Activated T-cell treated with anti-CD3 and anti-CD28 coated beads, Interleukin-2, amount 50 U/mL, for 4 hours (primary cell): ENCODE results near the gene MAB21L4. TPM values are rescaled to one million over a fixed set of nuclear protein-coding genes. Genes with fewer than 3 reads are reported as not detected.

Experiments
- ATAC-seq, 2 donors: fragments of 200-7000 bp; cut with Tn5 transposase; one replicate each; pipeline ENCODE4 v1.10.0; 2021
- DNase-seq: peaks from one replicate; pipeline ENCODE4 v3.0.0-alpha.2; 2020
- H3K27me3 Mint-ChIP-seq: one replicate; pipeline ENCODE4 v1.8.0; 2021; ENCODE audit warnings: low read depth, mixed read lengths
- H3K36me3 Mint-ChIP-seq: one replicate; pipeline ENCODE4 v1.8.0; 2022; ENCODE audit warnings: mixed read lengths; ENCODE audit not compliant: insufficient read depth
- H3K4me1 Mint-ChIP-seq: one replicate; pipeline ENCODE4 v1.8.0; 2021; ENCODE audit warnings: low read depth, mixed read lengths
- H3K4me3 Mint-ChIP-seq: one replicate; pipeline ENCODE4 v1.8.0; 2021; ENCODE audit warnings: mild to moderate bottlenecking, moderate library complexity, mixed read lengths
- H3K9me3 Mint-ChIP-seq: one replicate; pipeline ENCODE4 v1.8.0; 2021; ENCODE audit warnings: mixed read lengths
- total RNA-seq, 3 donors: library from RNA; stranded (reverse); gene quantifications; one replicate each; pipeline ENCODE4 v1.2.1, GENCODE V29; 2021

Gene MAB21L4
- total RNA-seq, 3 donors from 2014 or later = not detected

GRCh38 chr2:240840435-240841060 is 55.4 kb downstream of the MAB21L4 start:
- Mint-ChIP-seq H3K4me3 (no peak overlapping the region), H3K9me3 (no peaks in the 10 kb centered on the region), H3K4me1 (no peaks in the 10 kb centered on the region), H3K27me3 (peaks cover 13% of the 10 kb centered on the region), H3K36me3 (no peaks in the 10 kb centered on the region)
- peak in 1 of 2 donors; percentile 60 for ATAC-seq
- DNase-seq = no peak

DNA sequence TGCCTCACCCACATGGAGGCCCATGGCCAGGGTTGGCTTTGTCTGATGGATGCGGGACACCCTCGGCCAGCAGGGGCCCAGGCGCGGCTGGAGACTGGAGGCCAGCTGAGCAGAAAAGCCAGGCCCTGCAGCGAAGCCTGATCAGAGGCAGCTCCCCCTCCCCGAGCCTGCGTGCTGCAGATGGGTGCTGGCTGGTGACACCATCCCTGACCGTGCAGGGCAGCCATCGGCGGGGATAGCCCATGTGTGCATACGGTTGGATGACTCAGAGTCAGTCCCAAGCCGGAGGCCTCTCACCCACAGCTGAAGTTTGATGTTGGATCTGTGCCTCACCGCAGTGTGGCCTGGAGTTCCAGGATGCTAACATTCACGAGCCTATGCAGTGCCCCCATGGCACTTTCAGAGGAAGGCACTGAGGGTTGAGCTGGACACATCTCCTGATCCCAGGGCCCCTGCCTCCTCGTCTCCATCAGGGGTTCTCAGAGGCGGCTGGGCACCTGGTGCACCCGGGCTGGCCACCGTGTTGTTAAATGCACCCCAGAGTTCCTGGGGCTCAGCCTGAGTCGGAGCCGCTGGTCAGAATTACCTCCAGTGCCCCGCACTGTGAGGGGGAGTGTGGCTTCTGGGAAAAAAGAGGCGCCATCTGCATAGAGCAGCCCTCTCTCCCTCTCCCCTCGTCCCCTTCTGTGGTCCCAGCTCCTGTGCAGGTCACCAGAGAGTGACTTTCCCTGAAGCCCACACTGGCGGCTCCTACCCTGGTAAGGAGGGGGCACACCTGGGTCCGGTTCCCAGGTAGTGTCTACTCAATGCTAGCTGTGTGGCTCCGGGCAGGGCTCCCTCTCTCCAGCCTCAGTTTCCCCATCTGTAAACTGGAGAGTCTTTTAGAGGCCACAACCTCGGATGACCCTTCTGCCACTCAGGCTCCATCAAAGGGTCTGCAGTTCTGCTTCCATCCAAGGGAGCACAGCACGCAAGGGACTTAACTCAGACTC is 56.5 kb downstream of the MAB21L4 start:
- H3K4me3 Mint-ChIP-seq = no peak overlapping the region
- peaks cover 16% of the 10 kb centered on the region for H3K27me3 Mint-ChIP-seq
- no peaks in the 10 kb centered on the region for H3K4me1 Mint-ChIP-seq
- no peaks in the 10 kb centered on the region for H3K9me3 Mint-ChIP-seq
- DNase-seq (no peak), ATAC-seq (no peak)
- no peaks in the 10 kb centered on the region for H3K36me3 Mint-ChIP-seq

DNA sequence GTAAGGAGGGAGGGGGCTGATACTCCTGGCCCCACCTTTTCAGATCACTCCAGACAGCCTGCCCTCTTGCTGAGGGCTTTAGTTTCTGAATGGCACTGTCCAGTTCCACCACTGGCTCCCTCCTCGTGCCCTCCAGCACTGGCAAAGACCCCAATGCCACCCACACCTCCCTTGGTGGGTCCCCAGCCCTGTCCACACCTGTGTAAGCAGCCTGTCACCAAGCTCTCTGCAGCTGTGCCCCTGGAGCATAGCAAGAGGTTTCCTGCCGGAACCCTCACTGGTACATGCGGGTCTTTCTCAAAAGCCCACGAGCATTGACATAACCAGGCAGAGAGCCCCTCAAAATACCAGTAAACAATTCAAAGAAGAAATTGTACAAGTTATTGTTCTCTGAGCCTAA is 58.3 kb downstream of the MAB21L4 start:
- no peaks in the 10 kb centered on the region for H3K9me3 Mint-ChIP-seq
- peaks cover 16% of the 10 kb centered on the region for H3K27me3 Mint-ChIP-seq
- DNase-seq (no peak), ATAC-seq (no peak)
- no peak overlapping the region for H3K4me3 Mint-ChIP-seq
- no peaks in the 10 kb centered on the region for H3K36me3 Mint-ChIP-seq
- no peaks in the 10 kb centered on the region for H3K4me1 Mint-ChIP-seq

- ATAC-seq (no peak), DNase-seq (no peak)
- peaks cover under 1% of the 10 kb centered on the region for H3K4me1 Mint-ChIP-seq
- no peaks in the 10 kb centered on the region for H3K36me3 Mint-ChIP-seq
- no peak overlapping the region for H3K4me3 Mint-ChIP-seq
- H3K27me3 Mint-ChIP-seq = peaks cover 16% of the 10 kb centered on the region
- H3K9me3 Mint-ChIP-seq = no peaks in the 10 kb centered on the region
These were observed 59.0 kb downstream of the MAB21L4 start for GRCh38 chr2:240836781-240837467.

Other genes starting within 250 kb of the MAB21L4 start
- gene AQP12B, start 213.3 kb downstream of the MAB21L4 start, total RNA-seq = not detected
- gene AQP12A, start 204.3 kb downstream of the MAB21L4 start, total RNA-seq = not detected
- gene KIF1A, start 75.9 kb downstream of the MAB21L4 start, total RNA-seq = 1 to 10 TPM; 2.5 to 4.5 (median 3.1) TPM
- gene AGXT, start 27.3 kb downstream of the MAB21L4 start, total RNA-seq = under 1 TPM; 0.33 to 0.43 (median 0.34) TPM
- gene CROCC2, start 10.2 kb upstream of the MAB21L4 start, total RNA-seq = not detected
- gene SNED1, start 102.5 kb upstream of the MAB21L4 start, total RNA-seq = 1 to 10 TPM in 2 of 3 donors, under 1 TPM in 1; 0.53 to 2.1 (median 1.3) TPM
- 10 to 100 TPM; 40.5 to 42.3 (median 41.8) TPM for gene MTERF4, start 206.1 kb upstream of the MAB21L4 start, total RNA-seq